ENCODE data around the gene PSMA7.

GRCh38 chr20:62161347-62161746, 18.2 kb upstream of the PSMA7 start:
- TF ChIP-seq CTCF (IDR thresholded peaks at IDR 0.05), result no peak
- TF ChIP-seq EZH2 (IDR thresholded peaks at IDR 0.05; ENCODE audit: borderline replicate concordance, insufficient read depth, low read depth, low read length, poor library complexity, severe bottlenecking), result no peak
